GM10266 (cell line): ENCODE data around the gene POLR2H.

Experiments
- DNase-seq: peaks from one replicate; pipeline ENCODE4 v3.0.0; 2012; ENCODE audit errors: extremely low spot score
- TF ChIP-seq, protein P1 (sequence below): IDR thresholded peaks from 2 replicates; pipeline ENCODE4 v1.5.1; 2012; ENCODE audit warnings: mild to moderate bottlenecking, low read depth; ENCODE audit not compliant: control insufficient read depth, insufficient read depth; ENCODE audit errors: missing control alignments

Gene POLR2H

DNA sequence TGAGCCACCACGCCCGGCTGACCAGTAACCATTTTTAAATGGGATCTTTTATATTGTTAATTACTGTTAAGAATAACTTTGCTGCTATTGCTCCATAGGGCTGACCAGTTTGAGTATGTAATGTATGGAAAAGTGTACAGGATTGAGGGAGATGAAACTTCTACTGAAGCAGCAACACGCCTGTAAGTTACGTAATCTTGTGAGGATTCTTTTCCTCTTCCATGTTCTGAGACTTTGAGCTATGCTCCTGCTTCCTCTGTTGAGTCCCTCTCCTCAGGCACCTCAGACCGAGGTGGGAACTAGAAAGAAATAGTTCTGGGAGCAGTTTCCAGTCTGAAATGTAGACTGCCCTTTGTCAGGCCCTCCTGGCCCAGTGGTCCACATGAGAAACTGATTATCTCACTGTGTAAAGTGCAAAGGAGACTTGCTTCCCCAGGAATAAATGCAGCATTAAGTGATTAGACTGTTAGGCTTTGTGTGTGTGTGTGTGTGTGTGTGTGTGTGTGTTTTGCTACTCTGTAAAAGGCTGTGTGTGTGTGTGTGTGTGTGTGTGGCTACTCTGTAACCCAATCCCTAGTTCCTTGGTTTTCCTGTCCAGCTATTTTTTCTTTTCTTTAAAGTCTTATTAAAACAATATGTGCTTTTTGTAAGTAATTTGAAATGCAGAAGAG, 5.2 kb downstream of the POLR2H start:
- no peak for DNase-seq
- TF ChIP-seq, protein P1, sequence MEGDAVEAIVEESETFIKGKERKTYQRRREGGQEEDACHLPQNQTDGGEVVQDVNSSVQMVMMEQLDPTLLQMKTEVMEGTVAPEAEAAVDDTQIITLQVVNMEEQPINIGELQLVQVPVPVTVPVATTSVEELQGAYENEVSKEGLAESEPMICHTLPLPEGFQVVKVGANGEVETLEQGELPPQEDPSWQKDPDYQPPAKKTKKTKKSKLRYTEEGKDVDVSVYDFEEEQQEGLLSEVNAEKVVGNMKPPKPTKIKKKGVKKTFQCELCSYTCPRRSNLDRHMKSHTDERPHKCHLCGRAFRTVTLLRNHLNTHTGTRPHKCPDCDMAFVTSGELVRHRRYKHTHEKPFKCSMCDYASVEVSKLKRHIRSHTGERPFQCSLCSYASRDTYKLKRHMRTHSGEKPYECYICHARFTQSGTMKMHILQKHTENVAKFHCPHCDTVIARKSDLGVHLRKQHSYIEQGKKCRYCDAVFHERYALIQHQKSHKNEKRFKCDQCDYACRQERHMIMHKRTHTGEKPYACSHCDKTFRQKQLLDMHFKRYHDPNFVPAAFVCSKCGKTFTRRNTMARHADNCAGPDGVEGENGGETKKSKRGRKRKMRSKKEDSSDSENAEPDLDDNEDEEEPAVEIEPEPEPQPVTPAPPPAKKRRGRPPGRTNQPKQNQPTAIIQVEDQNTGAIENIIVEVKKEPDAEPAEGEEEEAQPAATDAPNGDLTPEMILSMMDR, result no peak

GRCh38 chr3:184368116-184368515, 6.6 kb downstream of the POLR2H start:
- DNase-seq, result no peak
- TF ChIP-seq, protein P1, result no peak

DNA sequence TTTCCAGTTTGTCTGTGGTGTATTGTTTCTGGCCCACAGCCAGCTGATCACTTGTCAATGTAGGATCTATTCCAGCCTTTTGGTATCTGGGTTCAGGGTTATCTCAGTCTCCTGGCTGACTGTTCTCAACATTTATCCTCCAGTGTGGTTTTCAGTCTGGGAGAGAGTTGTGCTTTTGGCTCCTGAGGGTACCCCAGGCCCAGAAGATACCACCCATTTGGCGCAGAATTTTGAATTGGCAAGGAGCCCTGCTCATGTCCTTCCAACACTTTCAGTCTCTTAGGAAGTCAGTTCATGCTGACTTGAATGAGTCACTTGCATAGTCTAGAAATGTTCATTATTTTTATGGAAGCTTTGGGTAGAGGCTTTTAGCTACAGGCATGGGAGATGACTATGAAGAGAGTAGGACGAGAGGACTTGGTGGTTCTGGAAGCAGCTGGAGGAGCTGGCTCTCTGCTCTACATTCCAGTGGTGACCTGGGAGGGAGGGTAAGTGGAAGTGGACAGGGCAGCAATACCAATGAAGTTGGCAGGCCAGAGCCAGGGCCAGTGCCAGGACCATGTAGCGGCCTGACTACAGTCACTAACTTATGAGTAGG, 7.2 kb downstream of the POLR2H start:
- DNase-seq, result no peak
- TF ChIP-seq, protein P1, result no peak

- peak; percentile 87 for DNase-seq
- TF ChIP-seq, protein P1, result peak; percentile 93
Observed at GRCh38 chr3:184371570-184372018, 10.1 kb downstream of the POLR2H start.

- TF ChIP-seq, protein P1, result no peak
- DNase-seq, result no peak
Observed at GRCh38 chr3:184372296-184372821, 10.8 kb downstream of the POLR2H start.

DNA sequence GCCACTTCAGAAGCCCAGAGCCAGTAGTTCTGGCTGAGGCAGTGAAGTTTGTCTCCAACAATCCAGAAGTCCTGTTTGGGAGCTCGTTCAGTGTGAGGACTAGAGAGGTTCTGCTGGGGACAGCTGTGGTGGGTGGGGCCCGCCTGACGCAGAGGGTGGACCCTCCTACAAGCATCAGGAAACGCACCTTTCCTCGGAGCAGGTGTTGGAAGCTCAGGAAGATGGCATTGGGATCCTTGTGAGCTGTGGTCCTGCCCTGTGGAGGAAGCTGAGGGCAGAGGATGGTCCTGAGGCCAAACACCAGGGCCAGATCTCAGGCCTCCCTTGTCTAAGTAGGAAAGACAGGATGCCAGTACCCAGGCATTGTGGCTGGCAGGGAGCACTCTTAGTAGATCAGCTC, 11.4 kb downstream of the POLR2H start:
- TF ChIP-seq, protein P1, result no peak
- no peak for DNase-seq

- TF ChIP-seq, protein P1, result no peak
- DNase-seq, result no peak
Observed at GRCh38 chr3:184373422-184373821, 11.9 kb downstream of the POLR2H start.
